HepG2 (cell line): ENCODE results near the gene DNAAF1. TPM values are rescaled to one million over a fixed set of nuclear protein-coding genes. Genes with fewer than 3 reads are reported as not detected.
A peak's percentile ranks its signal among the peaks of the same experiment; 100 is the strongest.

Experiments
- ATF6 ChIP-seq: sonication (generic); formaldehyde crosslinking; conservative IDR thresholded peaks from 2 replicates; pipeline ENCODE4 v1.4.0; 2020; ENCODE audit warnings: missing genetic modification reagents
- DRAP1 ChIP-seq: IDR thresholded peaks from 2 replicates; pipeline ENCODE4 v1.6.1; 2016; ENCODE audit warnings: missing genetic modification reagents, missing compliant biosample characterization
- GATAD1 ChIP-seq: IDR thresholded peaks from 2 replicates; pipeline ENCODE4 v1.6.1; 2016; ENCODE audit warnings: missing genetic modification reagents, missing compliant biosample characterization
- IRF2 ChIP-seq: IDR thresholded peaks from 2 replicates; pipeline ENCODE4 v1.6.1; 2018; ENCODE audit warnings: missing genetic modification reagents, missing compliant biosample characterization
- RBAK ChIP-seq: sonication (generic); formaldehyde crosslinking; IDR thresholded peaks from 2 replicates; pipeline ENCODE4 v1.5.1; 2020; ENCODE audit warnings: mild to moderate bottlenecking, missing genetic modification reagents
- SALL1 ChIP-seq: sonication (generic); formaldehyde crosslinking; IDR thresholded peaks from 2 replicates; pipeline ENCODE4 v1.8.0; 2022; ENCODE audit warnings: mild to moderate bottlenecking, missing genetic modification reagents
- ZFP36 ChIP-seq: fragments of 150-350 bp; IDR thresholded peaks from 2 replicates; pipeline ENCODE4 v1.6.1; 2018; ENCODE audit warnings: borderline replicate concordance, low read length, low read depth; ENCODE audit not compliant: partially characterized antibody
- ZMYM2 ChIP-seq: sonication (generic); formaldehyde crosslinking; IDR thresholded peaks from 2 replicates; pipeline ENCODE4 v1.8.0; 2022; ENCODE audit warnings: mild to moderate bottlenecking, missing genetic modification reagents
- ZNF224 ChIP-seq: sonication (generic); formaldehyde crosslinking; IDR thresholded peaks from 2 replicates; pipeline ENCODE4 v1.5.0; 2020; ENCODE audit warnings: mild to moderate bottlenecking, missing genetic modification reagents
- ZNF543 ChIP-seq: sonication (generic); formaldehyde crosslinking; IDR thresholded peaks from 2 replicates; pipeline ENCODE4 v1.4.0; 2020; ENCODE audit warnings: mild to moderate bottlenecking, missing genetic modification reagents
- ZNF687 ChIP-seq: sonication (generic); formaldehyde crosslinking; IDR thresholded peaks from 2 replicates; pipeline ENCODE4 v1.5.1; 2020; ENCODE audit warnings: mild to moderate bottlenecking, missing genetic modification reagents, moderate library complexity
- ZNF782 ChIP-seq: sonication (generic); formaldehyde crosslinking; IDR thresholded peaks from 2 replicates; pipeline ENCODE4 v1.4.0; 2020; ENCODE audit warnings: missing genetic modification reagents, mild to moderate bottlenecking, borderline replicate concordance
- polyA plus RNA-seq, 8 experiments: library from polyadenylated mRNA; depleted of rRNA in 3 of 8; stranded (reverse) in 7 of 8; unstranded in 1 of 8; fragments of >200 nt; fragmentation: Illumina TruSeq in 4 of 8; extraction: Trizol in 4 of 8; gene quantifications; 2 replicates each; pipeline versions ENCODE4 v1.2.1 to v1.2.3, GENCODE V29; 2011 to 2016; ENCODE audit warnings: low read depth in 4 of 8, missing spikeins in 1 of 8, mixed read lengths in 1 of 8; ENCODE audit not compliant: insufficient read depth in 1 of 8
- total RNA-seq, 5 experiments: library from RNA; depleted of rRNA; stranded (reverse); fragments of >200 nt; fragmentation: Illumina TruSeq; extraction: Trizol; gene quantifications; 2 replicates each; pipeline ENCODE4 v1.2.3, GENCODE V29; 2016; ENCODE audit warnings: low read depth in 1 of 5
- TF ChIP-seq, protein P1 (sequence below): sonication (generic); formaldehyde crosslinking; IDR thresholded peaks from 2 replicates; pipeline ENCODE4 v1.9.0; 2021; ENCODE audit warnings: mild to moderate bottlenecking, missing genetic modification reagents
- TF ChIP-seq, protein P2 (sequence below): sonication (generic); formaldehyde crosslinking; IDR thresholded peaks from 2 replicates; pipeline ENCODE4 v1.5.1; 2020; ENCODE audit warnings: missing genetic modification reagents, mild to moderate bottlenecking, borderline replicate concordance

The DNAAF1 gene
- total and polyA plus RNA-seq, 2 of the 13 experiments (the other 11 are each of a cell fraction or from before 2014, with no cell fraction given): 0.04 TPM; not detected in 1

- TF ChIP-seq, protein P1, sequence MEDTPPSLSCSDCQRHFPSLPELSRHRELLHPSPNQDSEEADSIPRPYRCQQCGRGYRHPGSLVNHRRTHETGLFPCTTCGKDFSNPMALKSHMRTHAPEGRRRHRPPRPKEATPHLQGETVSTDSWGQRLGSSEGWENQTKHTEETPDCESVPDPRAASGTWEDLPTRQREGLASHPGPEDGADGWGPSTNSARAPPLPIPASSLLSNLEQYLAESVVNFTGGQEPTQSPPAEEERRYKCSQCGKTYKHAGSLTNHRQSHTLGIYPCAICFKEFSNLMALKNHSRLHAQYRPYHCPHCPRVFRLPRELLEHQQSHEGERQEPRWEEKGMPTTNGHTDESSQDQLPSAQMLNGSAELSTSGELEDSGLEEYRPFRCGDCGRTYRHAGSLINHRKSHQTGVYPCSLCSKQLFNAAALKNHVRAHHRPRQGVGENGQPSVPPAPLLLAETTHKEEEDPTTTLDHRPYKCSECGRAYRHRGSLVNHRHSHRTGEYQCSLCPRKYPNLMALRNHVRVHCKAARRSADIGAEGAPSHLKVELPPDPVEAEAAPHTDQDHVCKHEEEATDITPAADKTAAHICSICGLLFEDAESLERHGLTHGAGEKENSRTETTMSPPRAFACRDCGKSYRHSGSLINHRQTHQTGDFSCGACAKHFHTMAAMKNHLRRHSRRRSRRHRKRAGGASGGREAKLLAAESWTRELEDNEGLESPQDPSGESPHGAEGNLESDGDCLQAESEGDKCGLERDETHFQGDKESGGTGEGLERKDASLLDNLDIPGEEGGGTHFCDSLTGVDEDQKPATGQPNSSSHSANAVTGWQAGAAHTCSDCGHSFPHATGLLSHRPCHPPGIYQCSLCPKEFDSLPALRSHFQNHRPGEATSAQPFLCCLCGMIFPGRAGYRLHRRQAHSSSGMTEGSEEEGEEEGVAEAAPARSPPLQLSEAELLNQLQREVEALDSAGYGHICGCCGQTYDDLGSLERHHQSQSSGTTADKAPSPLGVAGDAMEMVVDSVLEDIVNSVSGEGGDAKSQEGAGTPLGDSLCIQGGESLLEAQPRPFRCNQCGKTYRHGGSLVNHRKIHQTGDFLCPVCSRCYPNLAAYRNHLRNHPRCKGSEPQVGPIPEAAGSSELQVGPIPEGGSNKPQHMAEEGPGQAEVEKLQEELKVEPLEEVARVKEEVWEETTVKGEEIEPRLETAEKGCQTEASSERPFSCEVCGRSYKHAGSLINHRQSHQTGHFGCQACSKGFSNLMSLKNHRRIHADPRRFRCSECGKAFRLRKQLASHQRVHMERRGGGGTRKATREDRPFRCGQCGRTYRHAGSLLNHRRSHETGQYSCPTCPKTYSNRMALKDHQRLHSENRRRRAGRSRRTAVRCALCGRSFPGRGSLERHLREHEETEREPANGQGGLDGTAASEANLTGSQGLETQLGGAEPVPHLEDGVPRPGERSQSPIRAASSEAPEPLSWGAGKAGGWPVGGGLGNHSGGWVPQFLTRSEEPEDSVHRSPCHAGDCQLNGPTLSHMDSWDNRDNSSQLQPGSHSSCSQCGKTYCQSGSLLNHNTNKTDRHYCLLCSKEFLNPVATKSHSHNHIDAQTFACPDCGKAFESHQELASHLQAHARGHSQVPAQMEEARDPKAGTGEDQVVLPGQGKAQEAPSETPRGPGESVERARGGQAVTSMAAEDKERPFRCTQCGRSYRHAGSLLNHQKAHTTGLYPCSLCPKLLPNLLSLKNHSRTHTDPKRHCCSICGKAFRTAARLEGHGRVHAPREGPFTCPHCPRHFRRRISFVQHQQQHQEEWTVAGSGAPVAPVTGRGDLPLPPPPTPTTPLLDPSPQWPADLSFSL: 0 out of 2 replicates have a peak, but pooled peaks have one; percentile 23
- TF ChIP-seq RBAK (CRISPR knock-in tag) (no peak), ZFP36 (peak; percentile 73), ZMYM2 (CRISPR knock-in tag) (peak; percentile 46; the same call in 1 of the 2 replicates), ZNF543 (CRISPR knock-in tag) (no peak), ZNF782 (CRISPR knock-in tag) (no peak), IRF2 (CRISPR knock-in tag) (peak; percentile 83), SALL1 (peak; percentile 77), ATF6 (CRISPR knock-in tag) (no peak), GATAD1 (CRISPR knock-in tag) (no peak; the same call in 1 of the 2 replicates), ZNF687 (CRISPR knock-in tag) (no peak), ZNF224 (no peak), DRAP1 (CRISPR knock-in tag) (peak; percentile 38; the same call in 1 of the 2 replicates)
- TF ChIP-seq, protein P2, sequence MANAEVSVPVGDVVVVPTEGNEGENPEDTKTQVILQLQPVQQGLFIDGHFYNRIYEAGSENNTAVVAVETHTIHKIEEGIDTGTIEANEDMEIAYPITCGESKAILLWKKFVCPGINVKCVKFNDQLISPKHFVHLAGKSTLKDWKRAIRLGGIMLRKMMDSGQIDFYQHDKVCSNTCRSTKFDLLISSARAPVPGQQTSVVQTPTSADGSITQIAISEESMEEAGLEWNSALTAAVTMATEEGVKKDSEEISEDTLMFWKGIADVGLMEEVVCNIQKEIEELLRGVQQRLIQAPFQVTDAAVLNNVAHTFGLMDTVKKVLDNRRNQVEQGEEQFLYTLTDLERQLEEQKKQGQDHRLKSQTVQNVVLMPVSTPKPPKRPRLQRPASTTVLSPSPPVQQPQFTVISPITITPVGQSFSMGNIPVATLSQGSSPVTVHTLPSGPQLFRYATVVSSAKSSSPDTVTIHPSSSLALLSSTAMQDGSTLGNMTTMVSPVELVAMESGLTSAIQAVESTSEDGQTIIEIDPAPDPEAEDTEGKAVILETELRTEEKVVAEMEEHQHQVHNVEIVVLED (CRISPR knock-in tag): no peak
Measured at GRCh38 chr16:84096447-84097005, 48.6 kb upstream of the DNAAF1 start (continued).
